GM21381 (cell line): ENCODE results near the gene SOWAHD.
"Not testable (repeated sequence)": the region's sequence is repeated elsewhere in the genome, so short reads cannot be mapped to it uniquely, and the experiment has no call there.

Experiments used
- ATAC-seq: cut with Tn5 transposase; IDR thresholded peaks from one replicate; pipeline ENCODE4 v1.9.1; 2021; ENCODE audit warnings: mild to moderate bottlenecking, moderate library complexity; ENCODE audit not compliant: unreplicated experiment

SOWAHD gene

DNA sequence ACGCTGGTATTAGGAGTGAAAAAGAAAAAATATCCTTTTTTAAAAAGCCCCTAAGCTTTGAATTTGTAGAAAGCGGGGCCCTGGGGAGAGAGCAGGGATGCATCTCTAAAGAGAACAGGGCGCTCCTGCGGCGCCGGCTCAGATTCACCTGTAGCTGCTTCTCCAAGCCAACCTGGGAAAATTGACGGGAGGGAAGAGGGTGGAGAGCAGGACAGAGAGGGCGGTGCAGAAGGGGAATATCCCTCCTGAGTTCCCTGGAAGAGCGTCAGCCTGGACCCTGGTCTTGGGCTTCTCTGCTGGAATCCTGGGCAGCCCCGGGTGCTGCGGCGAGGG, 776 bp upstream of the SOWAHD start:
- ATAC-seq, result no peak

DNA sequence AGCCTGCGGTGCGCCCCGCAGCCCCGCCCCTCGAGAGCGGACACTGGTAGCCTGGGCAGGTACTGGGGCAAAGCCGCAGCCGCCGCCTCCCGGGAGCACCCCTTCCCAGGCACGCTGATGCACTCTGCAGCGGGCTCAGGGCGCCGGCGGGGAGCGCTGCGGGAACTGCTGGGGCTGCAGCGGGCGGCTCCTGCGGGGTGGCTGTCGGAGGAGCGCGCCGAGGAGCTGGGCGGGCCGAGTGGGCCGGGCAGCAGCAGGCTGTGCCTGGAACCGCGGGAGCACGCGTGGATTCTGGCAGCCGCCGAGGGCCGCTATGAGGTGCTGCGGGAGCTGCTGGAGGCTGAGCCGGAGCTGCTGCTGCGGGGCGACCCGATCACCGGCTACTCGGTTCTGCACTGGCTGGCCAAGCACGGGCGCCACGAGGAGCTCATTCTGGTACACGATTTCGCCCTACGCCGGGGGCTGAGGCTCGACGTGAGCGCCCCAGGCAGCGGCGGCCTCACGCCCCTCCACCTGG, 401 bp downstream of the SOWAHD start:
- no peak for ATAC-seq

DNA sequence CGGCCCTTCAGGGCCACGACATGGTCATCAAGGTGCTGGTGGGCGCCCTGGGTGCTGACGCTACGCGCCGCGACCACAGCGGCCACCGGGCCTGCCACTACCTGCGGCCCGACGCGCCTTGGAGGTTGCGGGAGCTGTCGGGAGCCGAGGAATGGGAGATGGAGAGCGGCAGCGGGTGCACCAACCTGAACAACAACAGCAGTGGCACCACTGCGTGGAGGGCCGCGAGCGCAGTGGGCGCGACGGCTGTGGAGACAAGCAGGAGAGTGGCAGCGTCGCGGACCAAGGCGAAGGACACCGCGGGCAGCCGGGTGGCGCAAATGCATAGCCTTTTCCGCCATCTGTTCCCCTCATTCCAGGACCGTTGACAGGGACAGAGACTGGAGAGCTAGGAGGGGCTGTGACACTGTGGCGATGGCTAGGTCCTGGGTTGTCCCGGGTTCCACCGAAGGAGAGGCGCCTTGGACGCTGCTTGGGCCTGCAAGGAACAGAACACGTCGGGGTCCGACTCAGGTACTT, 919 bp downstream of the SOWAHD start:
- no peak for ATAC-seq

DNA sequence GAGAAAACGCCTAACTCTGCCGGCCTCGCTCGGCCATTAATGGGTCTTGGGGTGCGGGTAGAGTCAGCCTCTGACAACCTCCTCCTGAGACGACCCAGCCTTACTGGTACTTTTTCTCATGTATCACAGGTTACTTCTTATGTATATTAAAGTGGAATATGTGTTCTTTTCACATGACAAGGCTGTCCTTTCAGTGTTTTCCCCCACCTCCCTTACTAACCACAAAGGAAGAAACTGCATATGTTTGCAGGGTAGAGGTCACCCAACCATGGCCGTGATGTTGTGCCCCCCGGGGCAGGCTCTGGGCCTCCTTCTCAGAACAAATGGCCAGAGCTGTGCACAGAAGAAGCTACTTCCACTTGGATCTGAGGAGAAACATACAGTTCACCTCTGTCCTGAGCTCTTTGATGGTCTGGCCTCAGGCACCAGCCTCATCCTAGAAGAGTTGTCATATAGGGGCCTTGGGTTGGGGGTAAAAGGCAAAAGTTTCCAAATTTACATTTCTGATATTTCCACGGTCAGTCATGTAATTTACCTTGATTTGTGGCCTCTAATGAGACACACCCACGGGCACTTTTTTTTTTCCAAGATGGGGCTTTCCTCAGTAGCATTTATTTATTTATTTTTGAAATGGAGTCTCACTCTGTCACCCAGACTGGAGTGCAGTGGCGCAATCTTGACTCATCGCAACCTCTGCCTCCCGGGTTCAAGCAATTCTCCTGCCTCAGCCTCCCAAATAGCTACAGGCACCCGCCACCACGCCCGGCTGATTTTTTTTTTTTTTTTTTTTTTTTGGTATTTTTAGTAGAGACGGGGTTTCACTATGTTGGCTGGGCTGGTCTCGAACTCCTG, 1.9 kb downstream of the SOWAHD start:
- ATAC-seq, result no peak

DNA sequence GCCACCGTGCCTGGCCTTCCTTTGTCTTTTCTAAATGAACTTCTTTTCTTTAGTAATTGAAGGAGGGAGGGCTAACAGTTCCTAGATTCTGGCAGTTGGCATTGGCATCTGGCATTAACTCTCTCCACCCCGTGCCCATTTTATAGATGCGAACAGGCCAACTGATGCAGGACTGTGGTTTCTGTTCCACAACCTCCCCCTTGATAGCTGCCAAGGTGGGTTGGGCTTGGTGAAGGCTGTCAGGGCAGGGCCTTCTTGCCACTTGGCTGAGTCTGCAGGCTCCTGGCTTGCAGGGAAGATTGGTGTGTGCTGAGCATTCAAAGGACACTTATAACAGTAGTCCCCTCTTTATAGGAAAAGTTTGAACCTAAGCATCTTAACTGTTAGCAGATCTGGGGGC, 4.3 kb downstream of the SOWAHD start:
- ATAC-seq, result no peak

DNA sequence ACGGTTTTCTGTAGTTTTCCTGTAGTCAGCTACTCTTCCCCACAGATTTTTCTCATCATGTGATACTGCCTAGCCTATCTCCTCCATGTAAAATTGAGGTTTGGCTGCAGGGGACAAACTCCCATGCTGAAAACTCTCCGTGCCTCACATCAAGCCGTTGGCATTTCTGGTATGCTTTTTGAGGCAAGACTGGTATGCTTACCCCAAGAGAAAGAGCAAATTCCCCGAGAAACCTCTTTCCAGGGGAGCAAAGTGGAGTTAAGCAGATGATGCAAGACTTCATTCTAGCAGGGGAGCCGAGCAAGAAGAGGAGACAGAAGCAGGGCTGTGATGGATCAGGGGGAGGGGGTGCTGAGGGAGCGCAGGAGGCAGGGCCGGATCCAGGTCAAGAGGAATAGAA, 4.8 kb downstream of the SOWAHD start:
- ATAC-seq, result no peak

DNA sequence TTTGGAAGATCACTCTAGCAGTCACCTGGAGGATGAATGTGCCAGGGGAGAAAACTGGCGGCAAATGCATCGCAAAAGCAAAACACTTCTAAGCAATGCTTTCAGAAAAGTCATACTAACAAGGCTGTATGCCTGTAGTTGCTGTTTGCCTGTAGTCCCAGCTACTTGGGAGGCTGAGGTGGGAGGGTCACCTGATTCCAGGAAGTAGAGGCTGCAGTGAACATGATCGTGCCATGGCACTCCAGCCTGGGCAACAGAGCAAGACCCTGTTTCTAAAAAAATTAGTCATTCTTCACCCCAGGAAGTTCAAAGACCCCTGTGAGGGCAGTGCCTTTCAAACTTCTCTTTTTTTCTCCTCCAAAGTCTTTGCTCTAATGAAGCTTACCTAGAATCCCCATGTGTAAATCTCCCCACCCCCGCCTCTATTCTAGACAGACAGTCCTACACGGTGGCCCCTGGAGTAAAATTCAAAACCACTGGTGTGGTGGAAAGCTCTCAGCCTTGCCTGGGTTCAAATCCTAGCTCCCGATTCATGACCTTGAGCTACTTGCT, 5.5 kb downstream of the SOWAHD start:
- ATAC-seq, result no peak

DNA sequence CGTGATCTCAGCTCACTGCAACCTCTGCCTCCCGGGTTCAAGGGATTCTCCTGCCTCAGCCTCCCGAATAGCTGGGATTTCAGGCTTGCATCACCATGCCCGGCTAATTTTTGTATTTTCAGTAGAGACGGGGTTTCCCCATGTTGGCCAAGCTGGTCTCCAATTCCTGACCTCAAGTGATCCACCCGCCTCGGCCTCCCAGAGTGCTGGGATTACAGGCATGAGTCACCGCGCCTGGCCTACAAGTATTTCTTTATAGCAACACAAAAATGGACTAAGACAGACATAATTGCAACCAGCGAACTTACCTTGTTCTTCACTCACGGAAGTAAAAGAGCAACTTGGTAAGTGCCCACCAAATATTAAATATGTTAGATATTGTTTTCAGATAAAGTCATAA, 10.0 kb downstream of the SOWAHD start:
- ATAC-seq, result not testable (repeated sequence)

DNA sequence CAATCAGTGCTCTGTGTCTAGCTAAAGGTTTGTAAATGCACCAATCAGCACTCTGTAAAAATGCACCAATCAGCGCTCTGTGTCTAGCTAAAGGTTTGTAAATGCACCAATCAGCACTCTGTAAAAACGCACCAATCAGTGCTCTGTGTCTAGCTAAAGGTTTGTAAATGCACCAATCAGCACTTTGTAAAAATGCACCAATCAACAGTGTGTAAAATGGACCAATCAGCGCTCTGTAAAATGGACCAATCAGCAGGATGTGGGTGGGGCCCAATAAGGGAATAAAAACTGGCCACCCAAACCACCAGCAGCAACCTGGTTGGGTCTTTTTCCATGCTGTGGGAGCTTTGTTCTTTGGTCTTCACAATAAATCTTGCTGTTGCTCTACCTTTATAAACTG, 11.0 kb downstream of the SOWAHD start:
- ATAC-seq, result not testable (repeated sequence)

DNA sequence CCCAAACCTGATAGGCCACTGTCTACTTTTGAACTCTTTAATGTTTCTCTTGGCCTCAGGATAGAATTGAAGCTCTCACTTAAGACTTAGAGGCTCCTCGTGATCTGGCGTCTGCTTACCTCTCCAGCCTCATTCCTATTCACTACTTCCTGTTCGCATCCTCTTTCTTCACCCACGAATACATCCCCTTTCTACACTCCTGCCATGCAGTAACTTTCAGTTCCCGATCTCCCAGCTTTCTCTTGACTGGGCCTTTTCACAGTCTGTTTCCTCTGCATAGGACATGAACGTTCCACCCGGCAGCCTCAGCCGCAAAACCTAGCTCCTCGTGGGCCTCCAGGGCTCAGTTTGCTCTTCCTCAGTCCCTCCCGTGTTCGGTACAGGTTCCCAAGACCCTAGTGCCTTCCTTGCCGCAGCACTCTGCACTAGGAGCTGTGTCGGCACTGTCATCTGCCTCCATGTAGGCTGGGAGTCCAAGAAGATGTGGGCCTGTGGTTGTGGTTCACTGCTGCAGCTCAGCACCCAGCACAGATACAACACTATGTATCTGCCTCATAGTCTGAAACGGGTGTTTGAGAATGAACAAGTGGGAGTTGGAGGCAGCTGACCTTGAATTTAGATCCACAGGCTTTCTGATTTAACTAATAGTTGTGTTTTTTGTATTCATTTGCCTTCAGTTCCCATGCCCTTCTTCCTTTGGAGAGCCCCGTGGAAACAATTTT, 17.3 kb downstream of the SOWAHD start:
- ATAC-seq, result no peak

DNA sequence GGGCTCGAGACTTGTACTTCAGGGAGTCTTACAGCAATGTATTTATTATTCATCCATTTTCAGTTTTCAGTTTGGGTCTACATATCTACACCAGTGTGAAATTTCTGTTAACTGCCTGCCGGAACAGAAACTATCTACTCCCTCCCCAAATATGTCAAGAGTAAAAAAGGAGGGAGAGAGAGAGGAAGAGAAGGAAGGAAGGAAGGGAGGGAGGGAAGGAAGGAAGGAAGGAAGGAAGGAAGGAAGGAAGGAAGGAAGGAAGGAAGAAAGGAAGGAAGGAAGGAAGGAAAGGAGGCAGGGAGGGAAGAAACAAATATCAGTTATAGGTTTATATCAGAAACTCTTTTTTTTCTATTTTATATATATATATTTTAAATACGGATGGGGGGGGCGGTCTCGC, 20.4 kb downstream of the SOWAHD start:
- ATAC-seq, result no peak

DNA sequence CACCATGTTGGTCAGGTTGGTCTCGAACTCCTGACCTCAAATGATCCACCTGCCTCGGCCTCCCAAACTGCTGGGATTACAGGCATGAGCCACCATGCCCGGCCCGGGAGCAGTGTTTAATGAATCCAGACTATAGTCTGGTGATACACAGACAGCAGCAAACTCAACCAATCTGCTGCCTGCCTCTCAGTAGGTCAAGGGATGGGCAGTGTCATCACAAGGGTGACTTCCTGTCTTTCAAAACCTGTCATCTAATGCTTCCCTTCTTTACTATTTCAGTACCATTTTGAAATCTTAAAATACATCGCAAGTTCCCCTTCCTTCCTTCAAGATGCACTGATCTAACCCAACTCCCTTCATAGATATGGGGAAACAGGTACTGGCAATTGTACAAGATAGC, 24.6 kb downstream of the SOWAHD start:
- no peak for ATAC-seq

DNA sequence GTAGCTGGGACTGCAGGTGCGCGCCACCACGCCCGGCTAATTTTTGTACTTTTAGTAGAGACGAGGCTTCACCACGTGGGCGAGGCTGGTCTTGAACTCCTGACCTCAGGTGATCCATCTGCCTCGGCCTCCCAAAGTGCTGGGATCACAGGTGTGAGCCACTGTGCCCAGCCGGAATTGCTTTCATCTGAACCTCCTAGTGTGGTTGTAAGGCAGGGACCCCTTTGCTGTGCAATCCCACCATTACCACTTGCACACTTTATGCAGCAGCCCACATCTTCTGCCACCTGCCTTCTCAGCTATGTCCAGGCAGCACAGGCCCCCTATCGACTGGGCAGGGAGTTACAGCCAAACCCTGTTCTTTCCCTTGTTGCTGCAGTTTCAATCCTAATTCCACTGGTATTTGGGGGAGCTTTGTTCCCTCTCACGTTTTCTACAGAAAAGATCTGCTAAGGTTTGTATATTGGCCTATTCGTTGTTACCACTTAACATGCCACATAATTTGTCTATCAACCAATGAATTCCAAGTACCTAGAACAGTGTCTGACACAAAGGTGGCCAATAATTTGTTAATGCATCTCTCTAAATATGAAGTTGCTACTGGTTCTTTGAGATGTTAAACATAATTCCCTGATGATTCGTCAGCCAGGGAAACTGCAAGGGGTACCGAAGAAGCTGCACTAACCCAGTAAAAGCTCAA, 26.5 kb downstream of the SOWAHD start:
- ATAC-seq, result no peak

DNA sequence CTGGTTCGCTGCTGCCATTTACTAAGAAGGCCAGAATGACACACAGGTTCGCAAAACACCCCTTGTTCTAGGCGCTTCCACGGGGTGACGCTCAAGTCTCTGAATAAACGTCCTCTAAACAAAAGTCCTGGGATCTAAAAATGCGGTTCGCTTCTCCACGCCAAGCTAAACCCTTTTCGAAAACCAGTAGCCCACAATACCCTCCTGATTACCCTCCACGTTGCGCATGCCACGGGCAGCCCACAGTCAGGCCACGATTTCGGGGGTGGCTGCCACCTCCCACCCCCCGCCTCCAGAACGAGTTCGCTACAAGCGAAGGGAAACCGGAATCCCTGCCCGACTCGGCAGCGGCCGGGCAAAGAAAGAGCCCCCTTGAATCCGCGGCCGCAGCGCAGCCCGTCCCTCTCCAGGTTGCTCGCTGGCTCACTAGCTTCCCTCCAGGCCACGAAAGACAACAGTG, 32.6 kb downstream of the SOWAHD start:
- ATAC-seq, result peak; percentile 17

DNA sequence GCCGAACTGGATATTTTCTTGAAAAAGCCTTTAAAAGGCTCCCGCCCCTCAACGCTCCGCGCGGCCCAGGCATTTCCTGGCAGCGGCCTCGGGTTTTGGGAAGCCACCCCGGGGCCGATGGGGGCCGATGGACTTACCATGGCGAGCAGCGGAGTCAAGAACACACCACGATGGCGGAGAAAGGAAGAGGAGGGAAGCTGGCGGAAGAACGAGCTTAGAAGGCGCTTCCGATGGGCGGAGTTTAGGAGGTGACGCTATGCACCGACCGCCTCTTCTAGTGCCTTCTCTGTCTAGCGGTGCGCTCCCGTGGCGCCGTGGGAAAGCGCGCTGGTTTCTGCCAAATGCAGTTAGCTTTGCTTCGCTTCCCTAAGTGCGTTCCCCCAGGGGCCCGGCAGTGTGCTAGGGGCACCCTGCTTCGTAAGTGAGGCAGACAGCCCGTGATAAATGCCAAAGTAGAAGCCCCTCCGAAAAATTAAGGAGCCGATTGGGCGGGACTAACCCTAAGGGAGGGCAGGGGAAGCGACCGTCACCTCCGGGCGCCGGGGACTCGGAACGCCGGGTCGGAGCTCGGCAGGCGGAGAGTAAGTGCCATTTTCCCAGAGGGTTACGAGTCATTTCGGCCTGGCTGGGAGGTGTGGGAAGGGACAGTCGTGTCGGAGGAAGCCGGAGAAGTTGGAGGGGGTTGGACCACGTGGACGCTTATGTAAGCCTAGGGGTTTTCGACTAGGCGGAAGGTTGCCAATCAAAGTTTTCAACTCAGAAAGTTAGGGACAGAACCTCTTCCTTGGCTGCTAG, 33.2 kb downstream of the SOWAHD start, which contains the start of gene RPL39:
Gene RPL39, minus strand, starts transcription at position 194 of the 795 bp plus-strand sequence. Its CDS starts 54 bp downstream, at position 140.
- peak; percentile 92 for ATAC-seq

DNA sequence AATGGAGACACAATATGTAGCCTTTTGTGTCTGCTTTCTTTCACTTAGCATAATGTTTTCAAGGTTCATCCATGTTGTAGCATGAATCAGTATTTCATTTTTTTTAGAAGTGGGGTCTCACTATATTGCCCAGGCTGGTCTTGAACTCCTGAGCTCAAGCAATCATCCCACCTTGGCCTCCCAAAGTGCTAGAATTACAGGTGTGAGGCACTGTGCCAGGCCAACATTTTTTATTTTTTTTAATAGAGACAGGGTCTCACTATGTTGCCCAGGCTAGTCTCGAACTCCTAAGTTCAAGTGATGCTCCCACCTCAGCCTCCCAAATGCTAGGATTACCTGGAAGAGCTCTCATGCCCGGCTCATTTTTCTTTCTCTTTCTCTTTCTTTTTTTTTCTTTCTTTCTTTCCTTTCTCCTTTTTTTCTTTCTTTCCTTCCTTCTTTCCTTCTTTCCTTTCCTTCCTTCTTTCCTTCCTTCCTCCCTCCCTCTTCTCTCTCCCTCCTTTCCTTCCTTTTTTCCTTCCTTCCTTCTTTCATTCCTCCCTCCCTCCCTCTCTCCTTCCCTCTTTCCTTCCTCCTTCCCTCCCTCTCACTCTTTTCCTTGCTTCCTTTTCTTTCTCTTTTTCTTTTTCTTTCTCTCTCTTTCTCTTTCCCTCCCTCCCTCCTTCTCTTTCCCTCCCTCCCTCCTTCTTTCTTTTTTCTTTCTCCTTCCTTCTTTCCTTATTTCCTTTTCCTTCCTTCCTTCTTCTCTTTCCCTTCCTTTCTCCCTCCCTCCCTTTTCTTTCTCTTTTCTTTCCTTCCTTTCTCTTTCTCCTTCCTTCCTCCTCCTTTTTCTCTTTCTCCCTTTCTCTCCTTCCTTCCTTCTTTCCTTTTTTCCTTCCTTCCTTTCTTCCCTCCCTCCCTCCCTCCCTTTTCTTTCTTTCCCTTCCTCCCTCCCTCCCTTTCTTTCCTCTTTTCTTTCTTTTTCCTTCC, 43.1 kb downstream of the SOWAHD start:
- ATAC-seq, result no peak

DNA sequence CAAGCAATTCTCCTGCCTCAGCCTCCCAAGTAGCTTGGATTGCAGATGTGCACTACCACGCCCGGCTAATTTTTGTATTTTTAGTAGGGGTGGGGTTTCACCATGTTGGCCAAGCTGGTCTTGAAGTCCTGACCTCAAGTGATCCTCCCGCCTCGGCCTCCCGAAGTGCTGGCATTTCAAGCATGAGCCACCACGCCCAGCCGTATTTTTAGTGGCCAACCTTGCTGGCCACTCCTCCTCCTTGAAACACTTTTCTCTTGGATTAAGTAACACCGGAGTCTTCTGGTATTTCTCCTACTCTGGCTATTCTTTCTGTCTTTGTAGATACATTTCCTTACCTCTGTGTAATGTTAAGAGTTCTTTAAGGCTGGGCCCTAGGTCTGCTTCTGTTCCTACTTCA, 44.2 kb downstream of the SOWAHD start:
- ATAC-seq, result no peak

DNA sequence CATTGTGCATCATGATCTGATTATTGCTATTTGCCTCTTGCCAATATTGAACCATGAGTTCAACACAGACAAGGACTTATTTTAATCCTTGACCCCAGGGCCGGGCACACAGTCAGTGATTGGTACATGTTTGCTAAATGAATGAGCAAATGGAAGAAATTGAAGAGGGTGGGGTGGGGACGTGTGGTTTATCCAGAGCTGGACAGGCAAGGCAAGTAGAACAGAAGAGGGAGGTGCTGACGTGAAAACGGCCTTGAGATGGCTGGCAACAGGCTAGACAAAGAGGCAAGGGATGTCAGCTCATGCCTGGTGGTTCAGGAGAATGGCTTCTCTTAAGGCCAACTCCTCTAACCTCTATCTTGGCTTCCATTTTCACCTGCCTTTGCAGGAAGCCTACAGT, 50.1 kb downstream of the SOWAHD start:
- ATAC-seq, result not testable (repeated sequence)

DNA sequence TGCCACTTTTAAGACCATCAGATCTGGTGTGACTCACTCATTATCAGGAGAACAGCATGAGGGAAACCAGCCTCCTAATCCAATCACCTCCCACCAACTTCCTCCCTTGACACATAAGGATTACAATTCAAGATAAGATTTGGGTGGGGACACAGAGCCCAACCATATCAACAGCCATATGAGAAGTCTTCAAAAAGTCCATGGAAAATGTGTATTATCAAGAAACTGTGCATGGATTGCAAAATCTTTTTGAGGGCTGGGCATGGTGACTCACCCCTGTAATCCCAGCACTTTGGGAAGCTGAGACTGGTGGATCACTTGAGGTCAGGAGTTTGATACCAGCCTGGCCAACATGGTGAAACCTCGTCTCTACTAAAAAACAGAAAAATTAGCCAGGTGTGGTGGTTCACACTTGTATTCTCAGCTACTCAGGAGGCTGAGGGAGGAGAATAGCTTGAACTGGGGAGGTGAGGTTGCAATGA, 50.8 kb downstream of the SOWAHD start:
- ATAC-seq, result no peak
